A673 (cell line): Measurements from ENCODE around the gene HOXA9. TPM values are rescaled to one million over a fixed set of nuclear protein-coding genes. Genes with fewer than 3 reads are reported as not detected.
A peak's percentile ranks its signal among the peaks of the same experiment; 100 is the strongest.

Experiments used
- BruUV-seq: library from RNA; stranded (reverse); fragments of 400-500 nt; replicated peaks from 2 replicates; lab custom pipeline; 2021; lab: Mats Ljungman, UMichigan
- CTCF ChIA-PET: fragments of 300-600 bp; sonication (Branson Sonifier 250); formaldehyde crosslinking; loops from one replicate; lab custom pipeline; 2022; ENCODE audit warnings: antibody characterized with exemption; lab: Charles Lee
- POLR2A ChIA-PET: fragments of 300-600 bp; sonication (Branson Sonifier 250); formaldehyde crosslinking; loops from one replicate; lab custom pipeline; 2022; ENCODE audit warnings: antibody characterized with exemption; ENCODE audit not compliant: low non-redundant PET; lab: Charles Lee
- DNase-seq: peaks from one replicate; pipeline ENCODE4 v3.0.0-alpha.2; 2015; ENCODE audit warnings: low spot score
- H3K27ac ChIP-seq: fragments of 200-600 bp; sonication (generic); 2 replicates; pipeline ENCODE4 v1.5.1; 2016; ENCODE audit warnings: mixed run types, low read depth, mild to moderate bottlenecking, mixed read lengths, antibody characterized with exemption, low read length; ENCODE audit not compliant: poor library complexity, severe bottlenecking
- H3K27me3 ChIP-seq: fragments of 200-600 bp; sonication (generic); replicated peaks from 2 replicates; pipeline ENCODE4 v1.6.1; 2017; ENCODE audit warnings: mixed run types, low read depth, mild to moderate bottlenecking, mixed read lengths, antibody characterized with exemption, low read length; ENCODE audit not compliant: insufficient read depth, poor library complexity
- H3K36me3 ChIP-seq: fragments of 200-600 bp; sonication (generic); 2 replicates; pipeline ENCODE4 v1.6.1; 2016; ENCODE audit warnings: mixed run types, mild to moderate bottlenecking, mixed read lengths, antibody characterized with exemption, low read length; ENCODE audit not compliant: insufficient read depth, poor library complexity, severe bottlenecking
- H3K4me1 ChIP-seq: fragments of 200-600 bp; sonication (generic); 2 replicates; pipeline ENCODE4 v1.6.1; 2017; ENCODE audit warnings: mixed run types, mild to moderate bottlenecking, mixed read lengths, antibody characterized with exemption, low read length; ENCODE audit not compliant: insufficient read depth, poor library complexity, severe bottlenecking
- H3K4me3 ChIP-seq: fragments of 200-600 bp; sonication (generic); 2 replicates; pipeline ENCODE4 v1.5.1; 2016; ENCODE audit warnings: low read depth, mixed run types, mild to moderate bottlenecking, mixed read lengths, low read length; ENCODE audit not compliant: poor library complexity, severe bottlenecking
- H3K9me3 ChIP-seq: fragments of 200-600 bp; sonication (generic); 2 replicates; pipeline ENCODE4 v1.6.1; 2016; ENCODE audit warnings: mixed run types, low read depth, mild to moderate bottlenecking, mixed read lengths, antibody characterized with exemption, low read length; ENCODE audit not compliant: poor library complexity, severe bottlenecking
- CTCF ChIP-seq: fragments of 300-800, 200-600 bp; sonication (generic); conservative IDR thresholded peaks from 2 replicates; pipeline ENCODE4 v1.5.1; 2017; ENCODE audit warnings: low read depth, mild to moderate bottlenecking, antibody characterized with exemption, low read length, moderate library complexity, mixed read lengths
- EZH2 ChIP-seq: fragments of 200-600 bp; sonication (generic); IDR thresholded peaks from 2 replicates; pipeline ENCODE4 v1.6.1; 2017; ENCODE audit warnings: borderline replicate concordance, low read depth, mild to moderate bottlenecking, mixed read lengths, antibody characterized with exemption, low read length; ENCODE audit not compliant: poor library complexity, severe bottlenecking
- intact Hi-C: fragments of 100-400 bp; cut with micrococcal nuclease; formaldehyde crosslinking; loops from one replicate; pipeline ENCODE4 v1.10.0; 2022; ENCODE audit not compliant: unreplicated experiment
- total RNA-seq: library from RNA; stranded (reverse); gene quantifications from 2 replicates; pipeline ENCODE4 v1.2.3, GENCODE V29; 2021

The HOXA9 gene
- total RNA-seq, 1 experiment from 2014 or later: not detected

GRCh38 chr7:27185854-27186667 lies 20.7 kb upstream of the HOXA9 start:
- Histone ChIP-seq H3K4me1 (no peaks in the 10 kb centered on the region), H3K9me3 (no peaks in the 10 kb centered on the region), H3K36me3 (no peaks in the 10 kb centered on the region), H3K27me3 (peaks cover 99% of the 10 kb centered on the region), H3K27ac (no peak overlapping the region), H3K4me3 (no peak overlapping the region)
- intact Hi-C loops: no loop called here
- ChIA-PET CTCF (interaction anchor here (1.8 kb wide), 1 partner anchor 10 kb away, joined by 6 read pairs; no protein-coding TSS in a partner anchor), POLR2A (no interaction called here)
- TF ChIP-seq EZH2 (no peak), CTCF (no peak)
- BruUV-seq: no TSS peak
- DNase-seq: no peak

GRCh38 chr7:27185013-27185853 lies 19.9 kb upstream of the HOXA9 start, which contains the start of gene HOXA11:
HOXA11 (minus strand) TSS chr7:27185232; CDS start chr7:27185144, 88 bp downstream.
- Histone ChIP-seq H3K36me3 (no peaks in the 10 kb centered on the region), H3K9me3 (no peaks in the 10 kb centered on the region), H3K4me1 (no peaks in the 10 kb centered on the region), H3K27me3 (peaks cover 99% of the 10 kb centered on the region), H3K4me3 (peak within 1 kb of the TSS; percentile 24), H3K27ac (no peak within 1 kb of the TSS)
- CTCF ChIA-PET: no interaction called here
- no peak for TF ChIP-seq EZH2
- no peak for TF ChIP-seq CTCF
- no peak for DNase-seq
- no TSS peak for BruUV-seq
- POLR2A ChIA-PET: no interaction called here
- intact Hi-C loops: no loop called here

- POLR2A ChIA-PET: no interaction called here
- Histone ChIP-seq H3K9me3 (no peaks in the 10 kb centered on the region), H3K27me3 (peaks cover 98% of the 10 kb centered on the region), H3K27ac (no peak overlapping the region), H3K4me3 (peak overlapping the region; percentile 24), H3K36me3 (no peaks in the 10 kb centered on the region), H3K4me1 (no peaks in the 10 kb centered on the region)
- TF ChIP-seq CTCF (no peak), EZH2 (peak; percentile 100)
- BruUV-seq: no TSS peak
- CTCF ChIA-PET: interaction anchor here (0.6 kb wide), 1 partner anchor 909 kb away, joined by 3 read pairs; no protein-coding TSS in a partner anchor
- intact Hi-C loops: no loop called here
- DNase-seq: no peak
These were observed 19.1 kb upstream of the HOXA9 start for GRCh38 chr7:27184337-27185012.
